HCT116 (cell line): ENCODE data around the gene EHMT1.
"Not testable (repeated sequence)": the region's sequence is repeated elsewhere in the genome, so short reads cannot be mapped to it uniquely, and the experiment has no call there.

Experiments
- ATF3 ChIP-seq: IDR thresholded peaks from 2 replicates; pipeline ENCODE4 v1.6.1; 2012
- CTCF ChIP-seq, 3 experiments: fragments of 200-600 bp in 1 of 3; sonication (generic) in 1 of 3; IDR thresholded peaks in 2 of 3; conservative IDR thresholded peaks in 1 of 3; 2 replicates each; pipeline ENCODE4 v1.5.1; 2012 to 2017; ENCODE audit warnings: low read depth in 2 of 3, low read length in 2 of 3, antibody characterized with exemption in 1 of 3, borderline replicate concordance in 1 of 3, control low read depth in 1 of 3, mild to moderate bottlenecking in 1 of 3, mixed read lengths in 1 of 3, mixed run types in 1 of 3, moderate library complexity in 1 of 3; ENCODE audit not compliant: insufficient read depth in 1 of 3
- POLR2A ChIP-seq: IDR thresholded peaks from 2 replicates; pipeline ENCODE4 v1.7.0; 2011; ENCODE audit warnings: borderline replicate concordance; ENCODE audit not compliant: insufficient read depth, insufficient read length; ENCODE audit errors: extremely low read depth
- POLR2AphosphoS5 ChIP-seq: IDR thresholded peaks from 2 replicates; pipeline ENCODE4 v1.6.1; 2011; ENCODE audit warnings: mild to moderate bottlenecking, low read depth, low read length, moderate library complexity
- SP1 ChIP-seq: IDR thresholded peaks from 2 replicates; pipeline ENCODE4 v1.6.1; 2012; ENCODE audit warnings: low read depth
- TCF7L2 ChIP-seq: IDR thresholded peaks from 2 replicates; pipeline ENCODE4 v1.7.0; 2011; ENCODE audit warnings: borderline replicate concordance, inconsistent platforms; ENCODE audit not compliant: insufficient read depth, insufficient read length; ENCODE audit errors: extremely low read depth
- ZNF274 ChIP-seq: fragments of 200-500 bp; sonication (Bioruptor generic); IDR thresholded peaks from 2 replicates; pipeline ENCODE4 v1.6.1; 2014; ENCODE audit warnings: mild to moderate bottlenecking, low read depth, low read length, inconsistent platforms

GRCh38 chr9:137809726-137810450, 191.1 kb downstream of the EHMT1 start:
- TF ChIP-seq CTCF (IDR thresholded peaks at IDR 0.05 in 2 of 3, conservative IDR thresholded peaks at IDR 0.05 in 1 of 3; ENCODE audit: borderline replicate concordance in 1 of 3, insufficient read depth in 1 of 3, low read depth in 2 of 3, low read length in 2 of 3); POLR2A; SP1; POLR2AphosphoS5; ATF3; ZNF274; TCF7L2: not testable (repeated sequence)
